PC-9 (cell line): Measurements from ENCODE around the gene SFI1. TPM values are rescaled to one million over a fixed set of nuclear protein-coding genes. Genes with fewer than 3 reads are reported as not detected.

ENCODE experiments used
- BruUV-seq: library from RNA; stranded (reverse); fragments of 400-500 nt; replicated peaks from 2 replicates; lab custom pipeline; 2021; lab: Mats Ljungman, UMichigan
- CTCF ChIA-PET: fragments of 300-600 bp; sonication (Branson Sonifier 250); formaldehyde crosslinking; loops from one replicate; lab custom pipeline; 2022; ENCODE audit warnings: antibody characterized with exemption; lab: Charles Lee
- POLR2A ChIA-PET: fragments of 300-600 bp; sonication (Branson Sonifier 250); formaldehyde crosslinking; loops from one replicate; lab custom pipeline; 2022; ENCODE audit warnings: antibody characterized with exemption; ENCODE audit not compliant: unreplicated experiment; lab: Charles Lee
- DNase-seq, 2 experiments: peaks; one replicate each; pipeline versions ENCODE4 v3.0.0 to v3.0.0-alpha.2; 2015 to 2022; ENCODE audit warnings: mixed read lengths in 1 of 2
- H2AFZ ChIP-seq: fragments of 200-600 bp; sonication (generic); 2 replicates; pipeline ENCODE4 v1.8.1; 2017; ENCODE audit warnings: antibody characterized with exemption
- H3F3A ChIP-seq: fragments of 200-600 bp; sonication (generic); 2 replicates; pipeline ENCODE4 v1.8.1; 2017; ENCODE audit warnings: antibody characterized with exemption, mild to moderate bottlenecking, low read depth; ENCODE audit not compliant: insufficient read depth
- H3K27ac ChIP-seq: fragments of 200-600 bp; sonication (generic); 2 replicates; pipeline ENCODE4 v1.6.1; 2016; ENCODE audit warnings: mixed run types
- H3K27me3 ChIP-seq: fragments of 200-600 bp; sonication (generic); 2 replicates; pipeline ENCODE4 v1.6.1; 2016; ENCODE audit warnings: low read depth, mixed run types; ENCODE audit not compliant: insufficient read depth
- H3K36me3 ChIP-seq: fragments of 200-600 bp; sonication (generic); 2 replicates; pipeline ENCODE4 v1.6.1; 2016; ENCODE audit warnings: low read depth, mixed run types
- H3K4me1 ChIP-seq: fragments of 200-600 bp; sonication (generic); replicated peaks from 2 replicates; pipeline ENCODE4 v1.6.1; 2016; ENCODE audit warnings: mixed run types; ENCODE audit not compliant: insufficient read depth
- H3K4me2 ChIP-seq: fragments of 200-600 bp; sonication (generic); 2 replicates; pipeline ENCODE4 v1.6.1; 2017; ENCODE audit warnings: mixed run types
- H3K4me3 ChIP-seq: fragments of 200-600 bp; sonication (generic); 2 replicates; pipeline ENCODE4 v1.6.1; 2016; ENCODE audit warnings: mixed run types
- H3K79me2 ChIP-seq: fragments of 200-600 bp; sonication (generic); 2 replicates; pipeline ENCODE4 v1.6.1; 2017; ENCODE audit warnings: low read depth, mixed run types
- H3K9me2 ChIP-seq: fragments of 200-600 bp; sonication (generic); 2 replicates; pipeline ENCODE4 v1.8.1; 2017; ENCODE audit warnings: mild to moderate bottlenecking; ENCODE audit not compliant: insufficient read depth
- H3K9me3 ChIP-seq: fragments of 200-600 bp; sonication (generic); 2 replicates; pipeline ENCODE4 v1.8.1; 2016; ENCODE audit warnings: low read depth; ENCODE audit not compliant: insufficient read depth
- H4K20me1 ChIP-seq: fragments of 200-600 bp; sonication (generic); 2 replicates; pipeline ENCODE4 v1.8.1; 2017; ENCODE audit not compliant: insufficient read depth
- CTCF ChIP-seq: fragments of 200-600 bp; sonication (generic); conservative IDR thresholded peaks from 2 replicates; pipeline ENCODE4 v1.6.1; 2017; ENCODE audit warnings: mixed run types, antibody characterized with exemption, mild to moderate bottlenecking, moderate library complexity
- EZH2 ChIP-seq: fragments of 200-600 bp; sonication (generic); IDR thresholded peaks from 2 replicates; pipeline ENCODE4 v1.8.0; 2017; ENCODE audit warnings: antibody characterized with exemption, low read depth
- intact Hi-C: fragments of 100-400 bp; cut with micrococcal nuclease; formaldehyde crosslinking; loops from one replicate; pipeline ENCODE4 v1.10.0; 2022; ENCODE audit not compliant: unreplicated experiment
- total RNA-seq: library from RNA; stranded (reverse); gene quantifications from 2 replicates; pipeline ENCODE4 v1.2.3, GENCODE V29; 2021

SFI1 gene
- total RNA-seq, 1 experiment from 2014 or later = 57.9 TPM

- CTCF ChIA-PET = no interaction called here
- H3F3A ChIP-seq = peaks cover 19% of the 10 kb centered on the region; the same call in 1 of the 2 replicates
- intact Hi-C loops = no loop called here
- no peaks in the 10 kb centered on the region for H3K4me1 ChIP-seq
- H3K36me3 ChIP-seq = no peaks in the 10 kb centered on the region
- no peaks in the 10 kb centered on the region for H3K27me3 ChIP-seq
- BruUV-seq = no TSS peak
- POLR2A ChIA-PET = interaction anchor here (0.6 kb wide), 2 partner anchors 16 to 332 kb away, joined by 4 to 6 read pairs; no protein-coding TSS in a partner anchor
- no peak for DNase-seq
- TF ChIP-seq CTCF = no peak
- no peak for TF ChIP-seq EZH2
- H3K9me3 ChIP-seq = no peaks in the 10 kb centered on the region
- H4K20me1 ChIP-seq = peaks cover 11% of the 10 kb centered on the region; the same call in 1 of the 2 replicates
- no peaks in the 10 kb centered on the region for H3K9me2 ChIP-seq
- no peak overlapping the region for H2AFZ ChIP-seq
- no peak overlapping the region for H3K4me2 ChIP-seq
- H3K79me2 ChIP-seq = no peaks in the 10 kb centered on the region
- H3K27ac ChIP-seq = no peak overlapping the region
- H3K4me3 ChIP-seq = no peak overlapping the region
Measured at GRCh38 chr22:31613904-31614296, 117.6 kb downstream of the SFI1 start.

GRCh38 chr22:31614781-31615490 is 118.6 kb downstream of the SFI1 start:
- Histone ChIP-seq H3K36me3 (no peaks in the 10 kb centered on the region), H3K4me2 (no peak overlapping the region), H4K20me1 (peaks cover 16% of the 10 kb centered on the region), H3K9me2 (no peaks in the 10 kb centered on the region), H3K27ac (no peak overlapping the region), H2AFZ (no peak overlapping the region), H3F3A (peaks cover 19% of the 10 kb centered on the region; the same call in 1 of the 2 replicates), H3K9me3 (no peaks in the 10 kb centered on the region), H3K27me3 (no peaks in the 10 kb centered on the region), H3K79me2 (no peaks in the 10 kb centered on the region), H3K4me1 (no peaks in the 10 kb centered on the region), H3K4me3 (no peak overlapping the region)
- POLR2A ChIA-PET = no interaction called here
- no peak for DNase-seq
- intact Hi-C loops = no loop called here
- CTCF ChIA-PET = no interaction called here
- TF ChIP-seq CTCF (no peak), EZH2 (no peak)
- BruUV-seq = no TSS peak

GRCh38 chr22:31615491-31615860 is 119.1 kb downstream of the SFI1 start:
- no peaks in the 10 kb centered on the region for H3K79me2 ChIP-seq
- no peaks in the 10 kb centered on the region for H3K27me3 ChIP-seq
- H3K4me2 ChIP-seq = no peak overlapping the region
- H3K9me3 ChIP-seq = no peaks in the 10 kb centered on the region
- H3K9me2 ChIP-seq = no peaks in the 10 kb centered on the region
- no peak for DNase-seq
- POLR2A ChIA-PET = no interaction called here
- no TSS peak for BruUV-seq
- CTCF ChIA-PET = no interaction called here
- no peak overlapping the region for H3K27ac ChIP-seq
- TF ChIP-seq EZH2 = no peak
- no peak overlapping the region for H2AFZ ChIP-seq
- no peaks in the 10 kb centered on the region for H3K36me3 ChIP-seq
- H3K4me1 ChIP-seq = no peaks in the 10 kb centered on the region
- H3F3A ChIP-seq = peaks cover 22% of the 10 kb centered on the region; the same call in 1 of the 2 replicates
- peaks cover 22% of the 10 kb centered on the region for H4K20me1 ChIP-seq
- intact Hi-C loops = no loop called here
- no peak overlapping the region for H3K4me3 ChIP-seq
